Keratinocyte (primary cell): ENCODE results near the gene MAB21L3.

Experiments
- EZH2 ChIP-seq: IDR thresholded peaks from one replicate; pipeline ENCODE4 v1.6.1; 2012; ENCODE audit warnings: inconsistent platforms, mild to moderate bottlenecking, low read length, moderate library complexity
- TF ChIP-seq, protein P1 (sequence below), 3 experiments: IDR thresholded peaks in 1 of 3; conservative IDR thresholded peaks in 1 of 3; optimal IDR thresholded peaks in 1 of 3; 2 replicates in 2 of 3; 3 replicates in 1 of 3; pipeline versions ENCODE3 to v1.5.1; 2011; ENCODE audit warnings: low read length in 3 of 3, mild to moderate bottlenecking in 3 of 3, moderate library complexity in 2 of 3, control low read depth in 1 of 3, inconsistent platforms in 1 of 3; ENCODE audit not compliant: insufficient read depth in 2 of 3; ENCODE audit errors: extremely low read depth in 1 of 3

DNA sequence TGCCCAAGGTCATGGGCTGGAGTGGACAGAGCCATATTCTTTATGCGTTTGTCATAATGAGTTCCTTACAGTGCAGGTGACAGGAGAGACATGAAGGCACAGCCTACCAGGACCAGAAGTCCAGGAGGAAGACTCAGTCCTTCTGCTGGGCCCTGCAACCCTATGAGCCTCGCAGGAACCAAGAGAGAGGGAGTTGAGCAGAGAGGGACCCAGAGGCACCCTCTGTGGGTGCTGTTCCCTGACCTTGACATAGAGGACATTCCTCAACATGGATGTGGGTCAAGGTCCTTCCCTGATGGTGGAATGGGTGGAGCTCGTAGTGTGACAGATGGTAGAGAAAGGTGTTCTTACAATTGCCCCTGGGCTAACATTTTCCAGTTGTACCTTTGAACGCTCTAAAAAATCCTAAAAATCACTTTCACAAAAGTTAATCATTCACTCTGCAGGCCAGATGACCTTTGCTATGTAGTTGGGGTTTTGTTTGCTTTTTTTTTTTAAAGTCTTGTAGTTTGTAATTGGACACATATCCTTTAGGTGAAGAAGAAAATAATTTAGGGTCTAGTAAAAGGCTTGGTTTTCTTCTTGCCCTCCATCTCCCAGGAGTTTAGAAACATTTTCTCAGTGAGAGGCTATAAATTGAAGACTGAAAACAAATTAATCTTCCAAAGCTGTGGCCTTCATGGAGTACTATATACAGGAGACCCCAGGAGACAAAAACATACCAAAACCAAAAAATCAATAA is 41.9 kb downstream of the MAB21L3 start:
- TF ChIP-seq, protein P1, sequence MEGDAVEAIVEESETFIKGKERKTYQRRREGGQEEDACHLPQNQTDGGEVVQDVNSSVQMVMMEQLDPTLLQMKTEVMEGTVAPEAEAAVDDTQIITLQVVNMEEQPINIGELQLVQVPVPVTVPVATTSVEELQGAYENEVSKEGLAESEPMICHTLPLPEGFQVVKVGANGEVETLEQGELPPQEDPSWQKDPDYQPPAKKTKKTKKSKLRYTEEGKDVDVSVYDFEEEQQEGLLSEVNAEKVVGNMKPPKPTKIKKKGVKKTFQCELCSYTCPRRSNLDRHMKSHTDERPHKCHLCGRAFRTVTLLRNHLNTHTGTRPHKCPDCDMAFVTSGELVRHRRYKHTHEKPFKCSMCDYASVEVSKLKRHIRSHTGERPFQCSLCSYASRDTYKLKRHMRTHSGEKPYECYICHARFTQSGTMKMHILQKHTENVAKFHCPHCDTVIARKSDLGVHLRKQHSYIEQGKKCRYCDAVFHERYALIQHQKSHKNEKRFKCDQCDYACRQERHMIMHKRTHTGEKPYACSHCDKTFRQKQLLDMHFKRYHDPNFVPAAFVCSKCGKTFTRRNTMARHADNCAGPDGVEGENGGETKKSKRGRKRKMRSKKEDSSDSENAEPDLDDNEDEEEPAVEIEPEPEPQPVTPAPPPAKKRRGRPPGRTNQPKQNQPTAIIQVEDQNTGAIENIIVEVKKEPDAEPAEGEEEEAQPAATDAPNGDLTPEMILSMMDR (optimal IDR thresholded peaks at IDR 0.05 in 1 of 3, IDR thresholded peaks at IDR 0.05 in 1 of 3, conservative IDR thresholded peaks at IDR 0.05 in 1 of 3; ENCODE audit: extremely low read depth in 1 of 3, insufficient read depth in 2 of 3, low read length in 3 of 3), result no peak
- no peak for TF ChIP-seq EZH2
